IMR-90 (cell line): ENCODE results near the gene GP5.

Source experiments
- BHLHE40 ChIP-seq: fragments of 150-350 bp; IDR thresholded peaks from 2 replicates; pipeline ENCODE4 v1.6.1; 2016; ENCODE audit warnings: mild to moderate bottlenecking, low read depth, low read length
- CEBPB ChIP-seq: IDR thresholded peaks from 2 replicates; pipeline ENCODE4 v1.6.1; 2012; ENCODE audit warnings: low read depth, low read length, improper control_type of control experiment
- CTCF ChIP-seq: conservative IDR thresholded peaks from 2 replicates; pipeline ENCODE4 v1.5.1; 2012; ENCODE audit warnings: mild to moderate bottlenecking, low read depth, low read length, improper control_type of control experiment
- FOS ChIP-seq: fragments of 150-350 bp; IDR thresholded peaks from 2 replicates; pipeline ENCODE4 v1.6.1; 2016; ENCODE audit warnings: low read depth, low read length
- POLR2A ChIP-seq: IDR thresholded peaks from 2 replicates; pipeline ENCODE4 v1.6.1; 2012; ENCODE audit warnings: mild to moderate bottlenecking, low read depth, low read length

- TF ChIP-seq CEBPB (no peak), CTCF (no peak), POLR2A (no peak), FOS (no peak), BHLHE40 (no peak)
Observed at GRCh38 chr3:194346621-194347020, 52.4 kb downstream of the GP5 start.
